Activated CD4-positive, alpha-beta T cell treated with anti-CD3 and anti-CD28 coated beads for 4 hours (primary cell): ENCODE data around the gene GTPBP1.
A peak's percentile ranks its signal among the peaks of the same experiment; 100 is the strongest.

Experiments used
- DNase-seq, 2 donors: peaks; one replicate each; pipeline ENCODE4 v3.0.0-alpha.2; 2020

The GTPBP1 gene

DNA sequence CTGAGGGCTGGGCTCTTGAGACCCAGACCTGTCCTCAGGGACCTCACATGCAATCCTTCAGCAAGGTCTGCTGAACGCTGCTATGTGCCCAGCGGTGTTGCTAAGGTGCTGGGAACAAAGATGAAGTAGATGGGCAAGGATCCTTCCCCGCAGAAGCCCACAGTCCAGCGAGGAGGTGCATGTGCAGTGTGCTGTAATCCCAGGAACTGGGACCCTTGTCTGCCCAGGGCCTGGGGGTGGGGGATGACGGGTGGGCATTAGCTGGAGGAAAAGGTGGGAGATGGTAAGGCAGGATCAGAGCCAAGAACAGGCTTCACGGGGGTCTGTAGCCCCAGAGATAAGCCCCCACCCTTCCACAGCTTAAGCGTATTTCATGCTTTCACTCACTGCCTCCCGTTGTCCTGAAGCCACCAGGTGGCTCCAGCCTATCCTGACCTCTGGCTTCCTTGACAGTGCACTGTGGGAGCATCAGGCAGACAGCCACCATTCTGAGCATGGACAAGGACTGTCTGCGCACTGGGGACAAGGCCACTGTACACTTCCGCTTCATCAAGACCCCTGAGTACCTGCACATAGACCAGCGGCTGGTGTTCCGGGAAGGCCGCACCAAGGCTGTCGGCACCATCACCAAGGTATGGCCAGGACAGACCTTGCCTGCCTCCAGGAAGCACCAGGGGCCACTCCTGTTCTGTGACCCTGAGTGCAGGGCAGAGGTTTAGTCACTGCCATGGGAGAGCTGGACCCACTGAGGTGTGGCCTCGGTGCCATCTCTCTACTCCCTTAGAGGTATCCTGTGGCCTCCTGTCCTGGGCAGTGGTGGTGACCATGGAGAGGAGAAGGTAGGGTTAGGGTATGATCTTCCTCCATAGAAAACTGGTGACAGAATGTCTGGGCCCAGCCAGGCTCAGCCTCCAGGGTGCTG lies 22.0 kb downstream of the GTPBP1 start:
- no peak for DNase-seq

DNA sequence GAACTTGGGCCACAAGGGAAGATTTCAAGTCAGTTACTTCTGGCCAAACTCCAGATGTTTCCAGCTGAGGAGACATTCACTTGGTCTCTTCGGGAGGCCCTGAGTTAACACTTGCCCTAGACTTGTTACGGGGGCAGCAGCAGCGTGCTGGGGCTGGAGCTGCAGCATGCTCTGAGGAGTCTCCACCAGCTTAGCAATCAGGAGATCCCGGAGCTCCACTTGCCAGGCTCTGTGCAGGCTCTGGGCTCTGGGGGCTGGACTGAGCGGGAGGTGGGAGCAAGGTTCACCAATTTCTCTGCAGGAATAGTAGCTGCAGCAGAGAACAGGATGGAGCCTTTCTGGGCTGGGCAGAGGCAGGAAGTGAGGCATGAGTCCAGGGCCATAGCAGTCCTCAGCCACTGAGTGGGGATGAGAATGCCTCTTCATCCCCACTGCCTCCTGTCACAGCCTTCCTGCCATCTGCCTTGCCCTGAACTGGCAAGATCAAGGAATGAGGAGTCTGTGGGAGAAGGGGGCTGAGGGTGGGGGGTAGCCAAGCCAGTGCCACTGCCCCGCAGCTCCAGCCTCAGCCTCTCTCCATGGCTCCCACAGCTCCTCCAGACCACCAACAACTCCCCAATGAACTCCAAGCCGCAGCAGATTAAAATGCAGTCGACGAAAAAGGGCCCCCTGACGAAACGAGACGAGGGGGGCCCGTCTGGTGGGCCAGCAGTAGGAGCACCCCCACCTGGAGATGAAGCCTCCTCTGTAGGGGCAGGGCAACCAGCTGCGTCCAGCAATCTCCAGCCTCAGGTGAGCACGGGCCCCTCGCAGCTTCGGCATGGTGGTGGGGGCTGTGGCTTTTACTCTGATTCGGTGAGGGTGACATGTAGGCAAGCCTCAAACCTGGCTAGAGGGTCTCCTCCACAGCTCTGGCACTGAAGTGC lies 23.4 kb downstream of the GTPBP1 start:
- DNase-seq, result no peak

DNA sequence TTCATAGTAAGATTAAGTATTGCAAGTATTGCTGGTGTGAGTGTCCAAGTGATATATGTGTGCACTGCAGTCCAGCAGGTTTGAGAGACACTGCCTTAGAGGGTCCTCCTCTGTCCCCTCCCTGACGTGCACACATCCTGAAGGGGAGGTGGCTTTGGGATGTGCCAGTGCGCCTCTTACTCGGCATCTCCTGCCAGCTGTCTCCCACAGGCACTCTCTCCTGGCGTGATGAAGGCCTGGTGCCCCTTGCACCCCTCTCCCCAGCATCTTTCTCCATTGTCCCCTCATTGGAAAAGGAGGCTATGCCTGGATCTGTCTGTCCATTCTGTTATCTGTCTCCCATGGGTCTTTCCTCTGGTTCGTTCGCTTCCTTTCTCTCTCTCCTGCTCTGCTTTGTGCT lies 24.2 kb downstream of the GTPBP1 start:
- no peak for DNase-seq

DNA sequence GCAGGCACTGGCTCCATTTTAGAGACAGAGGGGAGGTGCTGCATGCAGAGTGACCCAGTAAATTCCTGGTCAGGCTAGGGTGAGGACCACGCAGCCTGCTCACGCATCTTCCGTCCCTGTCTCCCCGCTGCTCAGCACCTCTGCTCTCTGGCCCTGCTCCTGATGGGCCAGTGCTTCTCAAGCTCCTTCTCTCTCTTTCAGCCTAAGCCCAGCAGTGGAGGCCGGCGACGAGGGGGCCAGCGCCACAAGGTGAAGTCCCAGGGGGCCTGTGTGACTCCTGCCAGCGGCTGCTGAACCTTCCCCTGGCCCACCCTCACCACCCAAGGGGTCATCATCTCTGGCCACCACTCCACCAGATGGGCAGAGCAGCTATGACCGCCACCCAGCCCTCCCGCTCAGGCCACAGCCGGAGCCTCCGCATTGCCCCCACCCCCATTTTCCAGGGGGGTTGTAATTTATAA lies 24.7 kb downstream of the GTPBP1 start:
- no peak for DNase-seq

DNA sequence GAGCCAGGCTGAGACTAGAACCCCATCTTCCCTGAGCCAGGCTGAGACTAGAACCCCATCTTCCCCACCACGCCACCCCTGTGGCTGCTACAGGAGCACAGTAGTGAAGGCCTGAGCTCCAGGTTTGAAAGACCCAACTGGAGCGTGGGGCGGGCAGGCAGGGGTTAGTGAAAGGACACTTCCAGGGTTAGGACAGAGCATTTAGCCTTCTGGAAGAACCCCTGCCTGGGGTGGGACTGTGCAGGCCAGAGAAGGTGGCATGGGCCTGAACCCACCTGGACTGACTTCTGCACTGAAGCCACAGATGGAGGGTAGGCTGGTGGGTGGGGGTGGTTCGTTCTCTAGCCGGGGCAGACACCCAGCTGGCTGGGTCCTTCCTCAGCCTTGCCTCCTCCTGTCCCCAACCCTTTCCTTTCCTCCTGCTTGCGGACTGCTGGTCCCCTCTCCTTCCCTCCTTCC lies 26.0 kb downstream of the GTPBP1 start:
- no peak for DNase-seq

DNA sequence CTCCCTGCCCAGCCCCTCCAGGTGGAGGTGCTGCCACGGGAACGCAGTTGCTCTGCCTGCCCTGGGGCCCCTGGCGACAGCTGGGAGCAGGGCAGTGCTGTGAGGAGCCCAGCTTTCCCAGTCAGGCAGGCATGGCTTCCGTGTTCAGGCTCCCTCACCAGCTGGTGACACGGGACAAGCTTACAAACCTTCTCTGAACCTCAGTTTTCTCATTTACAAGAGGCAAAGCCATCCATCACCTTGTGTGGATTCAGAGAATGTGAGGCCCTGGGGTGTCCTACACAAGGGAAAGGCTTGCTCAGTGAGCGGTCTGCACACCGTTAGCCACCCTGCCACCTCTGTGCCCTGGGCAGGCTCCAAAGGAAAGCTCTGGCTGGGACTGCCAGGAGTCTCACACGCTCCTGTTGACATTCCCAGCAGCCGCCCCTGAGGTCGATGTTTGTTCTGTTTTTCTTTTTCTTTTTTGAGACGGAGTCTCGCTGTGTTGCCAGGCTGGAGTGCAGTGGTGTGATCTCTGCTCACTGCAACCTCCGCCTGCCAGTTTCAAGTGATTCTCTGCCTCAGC lies 26.6 kb downstream of the GTPBP1 start:
- no peak for DNase-seq

DNA sequence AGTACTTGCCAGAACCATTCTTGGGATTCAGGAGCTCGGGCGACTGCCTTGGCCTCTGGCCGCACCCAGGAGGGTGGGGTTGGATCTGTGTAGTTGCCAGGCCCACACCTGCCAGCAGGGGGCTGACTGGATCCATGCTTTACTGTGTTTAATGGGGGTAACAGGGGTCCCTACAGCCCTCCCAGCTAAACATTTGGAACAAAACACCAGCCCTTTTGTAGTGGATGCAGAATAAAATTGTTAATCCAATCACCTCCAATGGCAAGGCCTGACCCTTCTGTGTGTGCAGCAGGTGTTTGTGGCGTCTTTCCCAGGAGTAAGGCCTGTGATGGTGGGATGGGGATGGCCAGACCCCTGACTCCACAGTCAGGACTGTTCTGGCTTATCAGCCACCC lies 27.6 kb downstream of the GTPBP1 start:
- peak in 1 of 2 donors; percentile 44 for DNase-seq

DNA sequence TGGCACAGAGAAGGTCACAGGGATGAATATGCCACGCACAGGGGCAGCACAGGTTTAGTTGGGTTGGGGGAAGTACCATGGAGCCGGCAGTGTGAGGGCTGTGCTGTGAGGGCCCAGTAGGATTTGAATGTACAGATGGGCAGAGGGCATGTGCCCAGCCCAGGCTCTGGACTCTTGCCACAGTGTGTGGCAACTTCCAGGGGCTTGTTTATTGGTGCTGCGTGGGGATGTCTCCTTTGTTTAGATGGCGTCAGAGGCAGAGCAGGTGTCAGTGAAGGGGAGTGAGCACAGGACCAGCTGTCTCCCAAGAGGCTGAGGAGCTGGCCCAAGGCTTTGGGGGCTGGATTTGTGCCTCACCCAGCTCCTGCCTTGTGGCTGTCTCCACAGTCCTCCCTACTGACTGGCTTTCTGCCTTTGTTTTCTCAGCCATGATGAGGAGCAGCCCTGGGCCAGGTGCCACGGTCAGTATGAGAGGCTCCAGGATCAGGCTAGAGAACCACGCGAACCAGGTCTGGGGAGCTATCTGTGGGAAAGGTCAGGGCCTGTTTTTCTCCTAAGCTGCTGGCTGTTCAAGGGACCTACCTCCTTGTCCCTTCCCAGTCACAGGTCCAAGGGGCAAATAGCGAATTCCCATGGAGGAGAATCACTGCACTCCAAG lies 28.1 kb downstream of the GTPBP1 start:
- no peak for DNase-seq

DNA sequence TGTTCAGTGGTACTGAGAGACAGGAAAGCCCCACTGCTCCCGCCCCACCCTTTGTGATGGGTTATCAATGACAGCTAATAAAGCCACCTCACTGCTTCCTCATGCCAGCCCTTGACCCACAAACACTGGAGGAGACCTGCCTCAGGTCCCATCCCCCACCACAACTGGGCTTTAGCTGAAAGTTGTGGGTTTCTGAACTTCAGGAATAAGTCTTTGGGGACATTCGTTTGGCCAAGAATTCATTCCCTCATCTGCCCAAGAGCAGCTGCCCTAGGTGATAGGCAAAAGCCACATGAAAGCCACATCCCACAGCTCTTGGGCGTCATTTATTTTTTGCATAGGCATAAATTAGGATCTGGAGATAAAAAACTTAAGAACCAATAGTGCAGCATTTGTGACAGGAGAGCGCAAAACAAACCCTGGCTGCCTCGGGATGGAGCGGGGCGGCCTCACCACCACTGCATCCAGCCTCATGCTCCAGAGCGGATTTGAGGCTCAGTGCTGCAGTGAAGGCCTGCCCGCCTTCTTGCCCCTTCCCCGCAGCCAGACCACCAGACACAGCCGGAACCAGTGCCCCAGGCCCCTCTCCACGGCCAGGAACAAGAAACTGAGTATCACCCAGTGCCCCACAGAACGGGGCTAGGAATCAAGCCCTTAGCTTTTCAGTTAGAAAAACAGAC lies 28.8 kb downstream of the GTPBP1 start:
- no peak for DNase-seq

DNA sequence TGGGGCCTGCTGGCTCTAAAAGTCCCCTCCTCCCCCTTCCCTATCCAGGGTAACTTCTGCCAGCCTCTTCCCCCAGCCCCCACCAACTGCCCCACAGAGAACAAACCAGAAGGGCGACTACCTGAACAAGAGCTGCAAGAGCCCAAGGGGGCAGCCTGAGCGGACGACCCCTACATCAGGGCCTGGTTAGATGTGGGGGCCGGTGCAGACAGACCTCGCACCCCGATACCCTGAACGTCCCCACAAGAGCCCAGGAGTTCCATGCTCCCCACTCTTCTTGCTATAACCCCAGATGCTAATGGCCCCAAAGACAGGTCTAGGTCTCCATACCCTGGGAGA lies 29.4 kb downstream of the GTPBP1 start:
- no peak for DNase-seq

DNA sequence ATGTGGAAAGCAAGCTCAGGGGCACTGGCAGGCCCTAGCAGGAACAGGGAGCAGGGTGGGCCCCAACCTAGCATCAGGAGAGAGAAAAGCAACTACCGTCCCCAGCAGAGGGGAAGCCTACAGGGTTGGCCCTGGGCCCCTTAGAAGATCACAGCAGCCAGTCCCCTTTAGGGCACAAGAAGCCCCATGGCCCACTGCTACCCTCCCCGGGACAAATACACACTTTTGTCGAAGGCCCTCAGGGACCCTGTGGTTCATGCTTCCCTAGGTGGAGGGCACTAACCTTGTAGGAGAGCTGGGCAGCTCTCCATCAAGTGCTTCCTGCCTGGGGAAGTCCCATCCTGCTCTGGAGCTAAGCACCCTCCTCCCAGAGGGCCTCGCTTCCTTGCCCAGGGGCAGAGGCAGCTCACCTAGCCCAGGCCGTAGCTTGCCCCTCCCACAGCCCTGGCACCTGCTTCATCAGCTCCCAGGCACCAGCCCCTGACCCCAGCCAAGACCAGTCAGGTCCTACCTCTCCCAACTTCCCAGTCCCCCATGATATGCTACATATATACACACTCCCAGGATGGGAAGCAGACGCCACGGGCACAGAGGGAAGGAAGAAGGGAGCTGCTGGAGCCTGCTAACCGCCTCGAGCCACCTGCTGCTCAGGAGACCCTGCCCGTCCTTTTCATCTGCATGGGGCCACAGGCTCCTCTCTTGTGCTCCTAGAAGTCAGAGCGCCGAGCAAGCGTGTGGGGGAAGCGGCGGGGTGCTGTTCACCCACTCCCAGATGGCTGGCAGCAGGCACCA lies 29.9 kb downstream of the GTPBP1 start:
- DNase-seq, result no peak

DNA sequence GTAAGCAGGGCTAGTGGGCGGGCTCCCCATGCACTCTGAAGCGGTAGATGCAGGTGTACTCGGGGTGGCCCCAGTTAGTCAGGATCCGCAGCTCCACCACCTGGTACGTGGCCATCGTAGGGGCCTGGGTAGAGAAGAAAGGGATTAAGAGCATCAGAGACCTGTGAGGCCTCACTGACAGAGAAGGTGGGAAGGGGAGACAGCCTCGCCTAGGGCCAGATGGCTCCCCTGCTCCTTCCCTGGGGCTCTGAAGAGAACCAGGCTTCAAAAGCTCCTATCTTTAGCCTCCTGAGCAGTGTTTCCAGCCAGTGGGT lies 30.5 kb downstream of the GTPBP1 start:
- no peak for DNase-seq

DNA sequence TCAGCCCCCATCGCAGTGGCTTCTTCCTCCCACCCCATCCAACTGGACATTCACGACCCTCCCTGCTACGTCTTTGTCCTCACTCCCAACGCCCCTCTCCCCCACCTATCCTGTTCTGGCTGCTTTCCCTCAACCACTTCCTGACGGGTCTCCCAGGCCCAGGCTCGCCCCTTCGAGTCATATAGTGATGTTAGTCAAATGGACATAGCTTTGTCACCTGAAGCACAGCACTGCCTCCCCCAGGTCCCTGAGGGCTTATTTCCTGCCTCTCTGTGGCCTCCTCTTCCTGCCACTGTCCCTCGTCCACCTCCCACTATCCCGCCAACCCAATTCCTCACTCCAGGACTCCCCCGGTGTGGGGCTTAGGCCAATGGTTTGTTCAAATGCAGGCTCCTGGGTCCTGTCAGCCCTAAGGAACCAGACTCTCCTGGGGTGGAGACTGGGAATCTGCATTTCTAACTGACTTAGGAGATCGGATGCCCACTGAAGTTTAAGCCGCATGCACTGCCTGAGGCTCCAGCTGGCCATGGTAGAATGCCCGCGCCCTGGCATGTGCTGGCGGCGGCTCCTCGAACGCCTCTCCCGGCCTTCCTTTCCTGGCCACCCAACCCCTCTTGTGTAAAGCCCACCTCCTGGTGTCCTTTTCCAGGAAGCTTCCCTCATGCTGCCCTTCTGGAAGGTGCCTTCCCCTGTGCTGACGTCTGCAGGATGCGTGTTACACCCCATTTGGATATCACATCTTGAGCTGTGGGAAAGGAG lies 31.7 kb downstream of the GTPBP1 start:
- DNase-seq, result no peak

DNA sequence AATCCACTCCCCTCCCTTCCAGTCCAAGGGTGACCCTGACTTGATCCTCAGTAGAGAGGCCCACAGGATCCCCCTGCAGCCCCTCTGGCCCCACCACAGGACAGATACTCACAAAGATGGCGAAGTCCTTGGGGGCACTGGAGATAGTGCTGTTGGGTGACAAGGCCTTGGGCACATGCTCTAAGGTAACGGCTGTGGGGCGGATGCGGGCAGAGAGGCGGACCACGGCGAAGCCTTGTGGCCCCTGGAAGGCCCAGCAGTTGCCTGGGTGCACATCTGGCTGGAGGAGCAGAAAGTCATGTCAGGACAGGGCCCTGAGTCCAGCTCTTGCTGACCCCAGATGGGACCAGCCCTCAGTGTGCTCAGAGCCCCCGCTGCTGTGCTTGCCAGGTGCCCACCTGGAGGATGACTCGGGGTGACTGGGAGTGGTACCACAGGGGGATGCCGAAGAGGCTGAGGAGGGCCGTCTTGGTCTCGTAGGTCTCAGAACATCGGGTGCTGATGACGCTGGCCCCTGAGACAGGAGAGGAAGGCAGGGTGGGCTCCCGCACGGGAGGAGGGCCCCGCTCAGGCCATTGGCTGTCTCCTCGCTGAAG lies 32.8 kb downstream of the GTPBP1 start:
- no peak for DNase-seq

DNA sequence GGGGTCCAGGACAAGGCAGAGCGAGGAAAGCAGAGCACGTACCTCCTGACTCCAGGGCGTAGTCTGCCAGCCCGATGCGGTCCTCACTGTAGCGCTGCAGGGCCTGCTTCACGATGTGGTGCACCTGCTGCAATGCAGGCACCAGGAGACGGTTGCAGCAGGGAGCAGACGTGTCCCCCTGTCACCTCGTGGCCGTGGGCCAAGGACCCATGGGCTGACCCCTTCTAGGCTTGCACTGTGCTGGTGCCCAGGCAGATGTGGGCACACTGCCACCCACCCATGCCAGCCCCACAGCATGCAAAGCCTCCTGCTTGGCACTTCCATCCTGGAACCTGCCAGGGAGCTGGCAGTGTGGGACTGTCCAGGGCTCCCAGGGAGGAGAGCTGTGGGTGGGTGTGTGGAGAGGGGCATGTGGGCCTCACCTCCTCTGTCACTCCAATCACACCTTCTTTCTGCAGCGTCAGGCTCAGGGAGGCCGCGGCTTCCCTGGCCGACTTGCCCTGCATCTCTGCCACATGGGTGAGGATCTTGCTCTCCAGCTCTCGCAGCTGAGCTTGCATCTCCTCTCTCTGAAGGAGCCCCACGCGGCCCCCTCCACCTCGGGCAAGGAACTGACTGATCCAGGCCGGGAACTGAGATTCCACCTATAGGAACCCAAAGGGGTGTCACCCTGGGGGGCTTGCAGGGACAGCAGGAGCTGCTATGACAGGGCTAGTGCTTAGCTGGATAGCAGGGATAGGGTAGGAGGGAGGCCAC lies 33.7 kb downstream of the GTPBP1 start:
- no peak for DNase-seq

DNA sequence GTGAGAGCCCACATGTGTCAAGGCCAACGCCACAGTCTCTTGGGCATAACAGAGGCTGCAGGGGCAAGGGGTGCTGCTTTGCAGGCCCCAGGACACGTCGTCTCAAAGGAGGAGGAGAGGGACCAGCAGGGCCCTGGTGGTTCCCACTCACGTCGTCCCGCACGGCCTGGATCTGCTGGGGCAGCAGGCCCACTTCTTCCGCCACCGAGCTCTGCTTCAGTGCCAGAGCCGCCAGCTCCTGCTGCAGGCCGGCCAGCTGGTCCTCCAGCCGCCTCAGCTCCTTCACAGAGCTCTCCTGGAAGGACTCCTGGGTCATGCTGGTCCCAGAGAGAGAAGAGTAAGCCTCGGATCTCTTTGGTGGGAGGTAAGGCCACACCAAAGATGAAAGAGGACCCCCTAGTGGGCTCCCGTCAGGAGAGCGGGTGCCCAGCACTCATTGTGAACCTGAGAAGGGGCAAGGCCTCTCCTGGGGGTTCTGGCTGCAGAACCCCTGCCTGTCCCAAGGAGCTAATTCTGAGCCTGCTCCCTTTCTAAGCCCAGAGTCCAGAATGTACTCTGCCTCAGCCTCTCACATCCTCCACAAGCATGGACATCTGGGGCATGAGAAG lies 34.5 kb downstream of the GTPBP1 start:
- DNase-seq, result no peak

DNA sequence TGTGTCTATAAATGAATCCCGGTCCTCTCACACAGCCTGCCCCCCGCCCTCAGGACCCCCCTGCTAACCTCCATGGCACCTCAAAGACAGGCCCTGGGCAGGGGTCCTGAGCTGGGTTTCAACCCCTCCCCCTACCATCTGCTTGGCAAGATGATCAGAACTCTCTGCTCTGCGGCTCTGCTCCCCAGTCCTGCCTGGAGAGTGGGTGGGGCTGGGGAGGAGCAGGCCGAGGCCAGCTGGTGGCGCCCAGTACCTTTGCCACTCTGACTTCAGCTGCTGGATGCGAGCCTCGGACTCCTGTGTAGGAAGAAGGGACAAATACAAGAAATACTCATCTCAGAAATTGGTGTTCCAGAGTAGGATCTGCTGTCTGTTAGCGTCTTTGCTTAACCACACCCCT lies 35.0 kb downstream of the GTPBP1 start:
- DNase-seq, result no peak

DNA sequence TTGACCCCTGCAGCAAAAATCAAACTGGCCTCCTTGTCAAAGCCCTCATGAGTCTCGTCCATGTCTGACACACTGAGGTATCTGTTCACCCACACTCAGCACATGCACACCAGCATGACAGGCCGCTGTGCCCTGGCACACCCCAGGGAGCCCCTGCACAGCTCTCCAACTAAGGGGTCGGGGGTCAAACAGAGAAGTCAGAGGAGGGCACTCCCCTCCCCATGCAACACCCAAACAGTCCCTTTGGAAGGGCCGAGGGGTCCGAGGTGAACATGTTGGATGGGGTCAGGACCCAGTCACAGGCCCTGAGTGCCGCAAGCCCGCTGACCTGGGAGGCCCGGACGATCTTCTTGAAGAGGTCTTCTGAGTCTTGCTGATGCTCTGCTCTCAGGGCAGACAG lies 35.4 kb downstream of the GTPBP1 start:
- DNase-seq, result no peak

DNA sequence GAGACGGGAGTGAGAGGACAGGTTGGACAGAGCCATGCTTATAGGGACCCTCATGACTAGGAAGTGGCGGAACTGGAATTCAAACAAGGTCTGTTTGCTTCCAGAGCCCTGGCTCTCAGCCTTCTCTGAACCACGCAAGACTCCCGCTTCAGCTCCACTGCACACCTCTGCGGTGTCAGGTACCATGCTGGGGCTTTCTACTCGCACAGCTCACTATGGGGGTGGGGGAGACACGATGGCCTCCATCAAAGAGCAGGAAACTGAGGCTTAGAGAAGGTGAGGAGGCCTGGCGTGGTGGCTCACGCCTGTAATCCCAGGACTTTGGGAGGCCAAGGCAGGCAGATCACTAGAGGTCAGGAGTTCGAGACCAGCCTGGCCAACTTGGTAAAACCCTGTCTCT lies 35.8 kb downstream of the GTPBP1 start:
- DNase-seq, result no peak
